Right forelimb (tissue), 1 donor: Measurements from ENCODE around the gene PCDHGA9.
"Not testable (repeated sequence)": the region's sequence is repeated elsewhere in the genome, so short reads cannot be mapped to it uniquely, and the experiment has no call there.

Source experiments
- DNase-seq: peaks from one replicate; pipeline ENCODE4 v3.0.0-alpha.2; 2018

The PCDHGA9 gene

GRCh38 chr5:141384471-141385267 lies 17.9 kb upstream of the PCDHGA9 start:
- no peak for DNase-seq

DNA sequence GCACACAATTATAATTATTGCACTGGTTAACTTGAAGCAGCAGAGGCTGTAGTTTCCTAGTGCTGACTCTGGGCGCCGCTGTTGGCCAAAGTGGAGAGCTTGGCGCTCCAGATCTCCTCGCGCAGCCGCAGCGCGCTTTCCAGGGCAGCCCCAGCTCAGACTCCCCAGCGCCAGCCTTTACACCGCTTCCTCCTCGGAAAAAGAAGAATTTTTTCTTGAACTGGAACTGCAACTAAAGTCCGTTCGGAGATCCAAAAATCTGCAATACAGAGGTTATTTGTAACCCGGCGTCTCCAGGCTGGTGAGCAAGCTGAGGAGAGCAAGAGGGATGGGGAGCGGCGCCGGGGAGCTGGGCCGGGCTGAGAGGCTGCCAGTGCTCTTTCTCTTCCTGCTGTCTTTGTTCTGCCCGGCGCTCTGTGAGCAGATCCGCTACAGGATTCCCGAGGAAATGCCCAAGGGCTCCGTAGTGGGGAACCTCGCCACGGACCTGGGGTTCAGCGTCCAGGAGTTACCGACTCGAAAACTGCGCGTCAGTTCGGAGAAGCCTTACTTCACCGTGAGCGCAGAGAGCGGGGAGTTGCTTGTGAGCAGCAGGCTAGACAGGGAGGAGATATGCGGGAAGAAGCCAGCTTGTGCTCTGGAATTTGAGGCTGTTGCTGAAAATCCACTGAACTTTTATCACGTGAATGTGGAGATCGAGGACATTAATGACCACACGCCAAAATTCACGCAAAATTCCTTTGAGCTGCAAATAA lies 14.8 kb upstream of the PCDHGA9 start, which contains the start of gene PCDHGB4:
Gene PCDHGB4 (plus strand): TSS at position 142 of the 755 bp plus-strand sequence. CDS start 187 bp downstream, at position 329.
- DNase-seq, result not testable (repeated sequence)

DNA sequence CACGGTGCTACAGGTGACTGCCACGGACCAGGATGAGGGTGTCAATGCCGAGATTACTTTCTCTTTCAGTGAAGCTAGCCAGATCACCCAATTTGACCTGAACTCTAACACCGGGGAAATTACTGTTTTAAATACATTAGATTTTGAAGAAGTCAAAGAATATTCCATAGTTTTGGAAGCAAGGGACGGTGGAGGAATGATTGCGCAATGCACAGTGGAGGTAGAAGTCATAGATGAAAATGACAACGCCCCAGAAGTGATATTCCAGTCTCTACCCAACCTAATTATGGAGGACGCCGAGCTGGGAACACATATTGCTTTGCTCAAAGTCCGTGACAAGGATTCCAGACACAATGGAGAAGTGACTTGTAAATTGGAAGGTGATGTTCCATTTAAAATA lies 13.9 kb upstream of the PCDHGA9 start:
- DNase-seq, result no peak

- no peak for DNase-seq
Measured at GRCh38 chr5:141389153-141390042, 13.2 kb upstream of the PCDHGA9 start.

DNA sequence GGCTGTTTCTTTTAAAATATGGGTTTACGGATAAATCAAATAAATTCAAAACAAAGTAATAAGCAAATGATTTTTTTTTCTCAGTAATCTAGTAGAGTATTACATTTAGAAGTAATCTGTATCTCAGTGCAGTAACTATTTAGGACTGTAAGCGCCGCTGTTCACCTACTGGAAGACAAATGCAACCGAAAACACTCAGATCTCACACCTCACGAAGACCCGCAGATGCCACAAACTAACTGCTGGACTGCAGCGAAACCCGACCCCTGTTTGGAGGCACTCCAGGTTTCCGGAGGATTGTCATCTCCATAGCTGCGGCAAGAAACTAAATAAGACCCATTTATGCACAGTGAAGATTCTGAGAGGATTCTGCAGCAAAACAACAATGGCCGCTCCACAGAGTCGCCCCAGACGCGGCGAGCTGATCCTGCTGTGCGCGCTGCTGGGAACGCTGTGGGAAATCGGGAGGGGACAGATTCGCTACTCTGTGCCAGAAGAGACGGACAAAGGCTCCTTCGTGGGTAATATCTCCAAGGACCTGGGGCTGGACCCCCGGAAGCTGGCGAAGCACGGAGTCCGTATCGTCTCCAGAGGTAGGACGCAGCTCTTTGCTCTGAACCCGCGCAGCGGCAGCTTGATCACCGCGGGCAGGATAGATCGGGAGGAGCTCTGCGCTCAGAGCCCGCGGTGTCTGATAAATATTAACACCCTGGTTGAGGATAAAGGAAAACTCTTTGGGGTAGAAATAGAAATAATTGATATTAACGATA lies 10.0 kb upstream of the PCDHGA9 start, which contains the start of gene PCDHGA8:
Gene PCDHGA8 (plus strand): TSS at position 205 of the 770 bp plus-strand sequence. CDS start 181 bp downstream, at position 386.
- DNase-seq, result no peak

DNA sequence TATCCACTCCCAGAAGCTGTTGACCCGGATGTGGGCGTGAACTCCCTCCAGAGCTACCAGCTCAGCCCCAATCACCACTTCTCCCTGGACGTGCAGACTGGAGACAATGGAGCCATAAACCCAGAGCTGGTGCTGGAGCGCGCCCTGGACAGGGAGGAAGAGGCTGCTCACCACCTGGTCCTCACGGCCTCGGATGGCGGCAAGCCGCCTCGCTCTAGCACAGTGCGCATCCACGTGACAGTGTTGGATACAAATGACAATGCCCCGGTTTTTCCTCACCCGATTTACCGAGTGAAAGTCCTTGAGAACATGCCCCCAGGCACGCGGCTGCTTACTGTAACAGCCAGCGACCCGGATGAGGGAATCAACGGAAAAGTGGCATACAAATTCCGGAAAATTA lies 9.3 kb upstream of the PCDHGA9 start:
- DNase-seq, result no peak

GRCh38 chr5:141394401-141395187 lies 8.0 kb upstream of the PCDHGA9 start:
- not testable (repeated sequence) for DNase-seq

DNA sequence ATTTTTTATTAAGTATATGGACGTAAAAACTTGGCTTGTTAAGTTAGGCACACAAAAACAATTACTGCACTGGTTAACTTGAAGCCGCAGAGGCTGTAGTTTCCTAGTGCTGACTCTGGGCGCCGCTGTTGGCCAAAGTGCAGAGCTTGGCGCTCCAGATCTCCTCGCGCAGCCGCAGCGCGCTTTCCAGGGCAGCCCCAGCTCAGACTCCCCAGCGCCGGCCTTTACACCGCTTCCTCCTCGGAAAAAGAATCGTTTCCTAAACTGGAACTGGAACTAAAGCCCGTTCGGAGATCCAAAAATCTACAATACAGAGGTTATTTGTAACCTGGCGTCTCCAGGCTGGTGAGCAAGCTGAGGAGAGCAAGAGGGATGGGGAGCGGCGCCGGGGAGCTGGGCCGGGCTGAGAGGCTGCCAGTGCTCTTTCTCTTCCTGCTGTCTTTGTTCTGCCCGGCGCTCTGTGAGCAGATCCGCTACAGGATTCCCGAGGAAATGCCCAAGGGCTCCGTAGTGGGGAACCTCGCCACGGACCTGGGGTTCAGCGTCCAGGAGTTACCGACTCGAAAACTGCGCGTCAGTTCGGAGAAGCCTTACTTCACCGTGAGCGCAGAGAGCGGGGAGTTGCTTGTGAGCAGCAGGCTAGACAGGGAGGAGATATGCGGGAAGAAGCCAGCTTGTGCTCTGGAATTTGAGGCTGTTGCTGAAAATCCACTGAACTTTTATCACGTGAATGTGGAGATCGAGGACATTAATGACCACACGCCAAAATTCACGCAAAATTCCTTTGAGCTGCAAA lies 4.6 kb upstream of the PCDHGA9 start, which contains the start of gene PCDHGB5:
Gene PCDHGB5 (plus strand): TSS at position 192 of the 796 bp plus-strand sequence. CDS start 181 bp downstream, at position 373.
- not testable (repeated sequence) for DNase-seq

GRCh38 chr5:141398608-141399007 lies 4.0 kb upstream of the PCDHGA9 start:
- DNase-seq, result no peak

- DNase-seq, result no peak
Measured at GRCh38 chr5:141399555-141400258, 2.9 kb upstream of the PCDHGA9 start.

DNA sequence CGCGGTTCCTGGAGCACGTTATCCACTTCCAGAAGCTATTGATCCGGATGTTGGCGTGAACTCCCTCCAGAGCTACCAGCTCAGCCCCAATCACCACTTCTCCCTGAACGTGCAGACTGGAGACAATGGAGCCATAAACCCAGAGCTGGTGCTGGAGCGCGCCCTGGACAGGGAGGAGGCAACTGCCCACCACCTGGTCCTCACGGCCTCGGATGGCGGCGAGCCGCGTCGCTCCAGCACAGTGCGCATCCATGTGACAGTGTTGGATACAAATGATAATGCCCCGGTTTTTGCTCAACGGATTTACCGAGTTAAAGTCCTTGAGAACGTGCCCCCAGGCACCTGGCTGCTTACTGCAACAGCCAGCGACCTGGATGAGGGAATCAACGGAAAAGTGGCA lies 809 bp downstream of the PCDHGA9 start:
- DNase-seq, result no peak

- not testable (repeated sequence) for DNase-seq
Measured at GRCh38 chr5:141407790-141408505, 5.4 kb downstream of the PCDHGA9 start, which contains the start of gene PCDHGB6. TSS of gene PCDHGB6 (plus strand) at chr5:141408021. CDS start at chr5:141408203, 182 bp downstream.

DNA sequence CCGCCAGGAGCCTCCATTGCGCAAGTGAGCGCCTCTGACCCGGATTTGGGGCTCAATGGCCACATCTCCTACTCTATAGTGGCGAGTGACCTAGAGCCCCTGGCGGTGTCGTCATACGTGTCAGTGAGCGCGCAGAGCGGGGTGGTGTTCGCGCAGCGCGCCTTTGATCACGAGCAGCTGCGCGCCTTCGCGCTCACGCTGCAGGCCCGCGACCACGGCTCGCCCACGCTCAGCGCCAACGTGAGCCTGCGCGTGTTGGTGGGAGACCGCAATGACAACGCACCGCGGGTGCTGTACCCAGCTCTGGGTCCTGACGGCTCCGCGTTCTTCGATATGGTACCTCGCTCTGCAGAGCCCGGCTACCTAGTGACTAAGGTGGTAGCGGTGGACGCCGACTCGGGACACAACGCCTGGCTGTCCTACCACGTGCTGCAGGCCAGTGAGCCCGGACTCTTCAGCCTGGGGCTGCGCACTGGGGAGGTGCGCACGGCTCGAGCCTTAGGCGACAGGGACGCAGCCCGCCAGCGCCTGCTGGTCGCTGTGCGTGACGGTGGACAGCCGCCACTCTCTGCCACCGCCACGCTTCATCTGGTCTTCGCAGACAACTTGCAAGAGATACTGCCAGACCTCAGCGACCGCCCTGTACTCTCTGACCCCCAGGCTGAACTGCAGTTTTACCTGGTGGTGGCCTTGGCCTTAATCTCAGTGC lies 7.2 kb downstream of the PCDHGA9 start:
- no peak for DNase-seq

GRCh38 chr5:141411575-141411974 lies 9.0 kb downstream of the PCDHGA9 start:
- no peak for DNase-seq

DNA sequence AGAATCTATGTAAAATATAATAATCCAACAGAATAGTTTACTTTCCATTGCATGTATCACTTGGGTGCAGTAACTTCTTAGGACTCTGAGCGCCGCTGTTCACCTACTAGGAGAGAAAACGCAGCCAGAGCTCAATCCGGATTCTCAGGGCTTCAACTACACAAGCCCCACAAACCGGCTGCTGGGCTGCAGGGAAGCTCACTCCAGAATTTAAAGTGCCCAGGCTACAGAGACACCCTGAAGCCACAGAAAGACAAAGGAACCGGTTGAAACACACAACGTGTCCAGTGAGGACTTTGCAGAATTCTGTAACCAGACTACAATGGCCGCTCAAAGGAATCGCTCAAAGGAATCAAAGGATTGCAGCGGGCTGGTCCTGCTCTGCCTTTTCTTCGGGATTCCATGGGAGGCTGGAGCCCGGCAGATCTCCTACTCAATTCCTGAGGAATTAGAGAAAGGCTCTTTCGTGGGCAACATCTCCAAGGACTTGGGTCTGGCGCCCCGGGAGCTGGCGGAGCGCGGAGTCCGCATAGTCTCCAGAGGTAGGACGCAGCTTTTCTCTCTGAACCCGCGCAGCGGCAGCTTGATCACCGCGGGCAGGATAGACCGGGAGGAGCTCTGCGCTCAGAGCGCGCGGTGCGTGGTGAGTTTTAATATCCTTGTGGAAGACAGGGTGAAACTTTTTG lies 10.4 kb downstream of the PCDHGA9 start, which contains the start of gene PCDHGA10:
Gene PCDHGA10 (plus strand): TSS at position 134 of the 686 bp plus-strand sequence. CDS start 189 bp downstream, at position 323.
- DNase-seq, result no peak

DNA sequence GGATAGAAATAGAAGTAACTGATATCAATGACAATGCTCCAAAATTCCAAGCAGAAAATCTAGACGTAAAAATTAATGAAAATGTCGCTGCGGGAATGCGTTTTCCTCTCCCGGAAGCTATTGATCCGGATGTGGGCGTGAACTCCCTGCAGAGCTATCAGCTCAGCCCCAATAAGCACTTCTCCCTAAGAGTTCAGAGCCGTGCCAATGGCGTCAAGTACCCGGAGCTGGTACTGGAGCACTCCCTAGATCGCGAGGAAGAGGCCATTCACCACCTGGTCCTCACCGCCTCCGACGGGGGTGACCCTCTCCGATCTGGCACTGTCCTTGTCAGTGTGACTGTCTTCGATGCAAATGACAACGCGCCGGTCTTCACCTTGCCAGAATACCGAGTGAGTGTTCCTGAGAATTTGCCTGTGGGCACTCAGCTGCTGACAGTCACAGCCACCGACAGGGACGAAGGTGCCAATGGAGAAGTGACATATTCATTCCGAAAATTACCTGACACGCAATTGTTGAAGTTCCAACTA lies 11.0 kb downstream of the PCDHGA9 start:
- no peak for DNase-seq
